ENCODE data around the gene MEI1.

MEI1 gene

DNA sequence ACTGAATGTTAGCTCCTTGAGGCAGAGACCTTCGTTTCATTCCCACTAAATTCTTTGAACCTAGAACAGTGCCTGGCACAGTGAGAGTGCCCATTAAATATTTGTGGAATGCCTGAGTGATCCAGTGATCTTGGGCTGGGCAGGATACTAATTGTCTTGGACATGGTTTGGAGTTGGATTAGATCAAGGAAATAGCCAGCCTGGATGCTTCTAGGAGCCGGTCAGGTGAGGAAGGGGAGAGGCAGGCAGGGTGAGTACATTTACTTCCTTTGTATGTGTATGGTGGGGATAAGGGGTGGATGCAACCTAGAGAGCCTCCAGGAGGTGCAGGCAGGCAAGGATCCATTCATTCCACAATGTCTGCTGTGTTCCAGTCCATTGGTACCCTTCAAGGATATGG, 137.2 kb downstream of the MEI1 start:
- TF ChIP-seq, protein P1, sequence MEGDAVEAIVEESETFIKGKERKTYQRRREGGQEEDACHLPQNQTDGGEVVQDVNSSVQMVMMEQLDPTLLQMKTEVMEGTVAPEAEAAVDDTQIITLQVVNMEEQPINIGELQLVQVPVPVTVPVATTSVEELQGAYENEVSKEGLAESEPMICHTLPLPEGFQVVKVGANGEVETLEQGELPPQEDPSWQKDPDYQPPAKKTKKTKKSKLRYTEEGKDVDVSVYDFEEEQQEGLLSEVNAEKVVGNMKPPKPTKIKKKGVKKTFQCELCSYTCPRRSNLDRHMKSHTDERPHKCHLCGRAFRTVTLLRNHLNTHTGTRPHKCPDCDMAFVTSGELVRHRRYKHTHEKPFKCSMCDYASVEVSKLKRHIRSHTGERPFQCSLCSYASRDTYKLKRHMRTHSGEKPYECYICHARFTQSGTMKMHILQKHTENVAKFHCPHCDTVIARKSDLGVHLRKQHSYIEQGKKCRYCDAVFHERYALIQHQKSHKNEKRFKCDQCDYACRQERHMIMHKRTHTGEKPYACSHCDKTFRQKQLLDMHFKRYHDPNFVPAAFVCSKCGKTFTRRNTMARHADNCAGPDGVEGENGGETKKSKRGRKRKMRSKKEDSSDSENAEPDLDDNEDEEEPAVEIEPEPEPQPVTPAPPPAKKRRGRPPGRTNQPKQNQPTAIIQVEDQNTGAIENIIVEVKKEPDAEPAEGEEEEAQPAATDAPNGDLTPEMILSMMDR (IDR thresholded peaks at IDR 0.05; ENCODE audit: control insufficient read depth, extremely low read depth, insufficient read depth), result no peak
- H3K4me3 ChIP-seq (ENCODE audit: low read depth, low read length), result no peak overlapping the region
- no peak for DNase-seq (ENCODE audit: low read depth)

DNA sequence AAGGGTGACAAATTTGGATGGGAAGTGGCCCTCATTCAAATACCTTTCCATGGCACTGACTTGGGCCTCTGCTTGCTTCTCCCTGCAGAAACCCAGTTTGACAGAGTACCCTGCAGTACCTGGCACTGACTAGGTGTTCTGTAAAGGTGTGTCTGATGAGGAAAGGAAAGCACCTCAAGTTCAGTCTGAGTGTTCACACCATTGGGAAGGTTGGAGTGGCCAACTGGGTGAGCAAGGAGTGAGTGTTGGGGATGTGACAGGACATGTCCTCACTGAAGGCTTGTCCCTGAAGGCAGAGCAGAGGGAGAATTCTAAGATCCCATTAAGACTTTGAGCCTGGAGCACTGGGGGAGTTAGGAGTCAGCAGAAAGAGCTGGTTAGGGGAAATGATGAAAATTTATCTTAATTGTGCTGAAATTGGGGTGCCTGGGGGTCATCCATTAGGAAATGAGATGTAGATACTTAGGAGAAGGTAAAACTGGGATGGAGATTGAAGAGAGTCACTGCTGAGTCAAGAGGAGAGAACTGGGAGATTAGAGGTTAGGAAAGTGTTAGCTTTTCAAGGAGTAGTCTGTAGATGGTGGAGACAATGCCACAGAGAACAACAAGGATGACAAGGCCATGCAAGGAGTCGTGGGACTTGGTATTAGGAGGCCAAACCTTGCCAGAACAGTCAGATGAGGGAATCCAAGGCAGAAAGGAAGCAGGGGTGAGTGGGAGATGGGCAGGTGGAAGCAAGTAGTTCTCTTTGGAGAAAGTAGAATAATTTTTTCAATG, 139.7 kb downstream of the MEI1 start:
- no peak overlapping the region for H3K4me3 ChIP-seq (ENCODE audit: low read depth, low read length)
- TF ChIP-seq, protein P1 (IDR thresholded peaks at IDR 0.05; ENCODE audit: control insufficient read depth, extremely low read depth, insufficient read depth), result no peak

DNA sequence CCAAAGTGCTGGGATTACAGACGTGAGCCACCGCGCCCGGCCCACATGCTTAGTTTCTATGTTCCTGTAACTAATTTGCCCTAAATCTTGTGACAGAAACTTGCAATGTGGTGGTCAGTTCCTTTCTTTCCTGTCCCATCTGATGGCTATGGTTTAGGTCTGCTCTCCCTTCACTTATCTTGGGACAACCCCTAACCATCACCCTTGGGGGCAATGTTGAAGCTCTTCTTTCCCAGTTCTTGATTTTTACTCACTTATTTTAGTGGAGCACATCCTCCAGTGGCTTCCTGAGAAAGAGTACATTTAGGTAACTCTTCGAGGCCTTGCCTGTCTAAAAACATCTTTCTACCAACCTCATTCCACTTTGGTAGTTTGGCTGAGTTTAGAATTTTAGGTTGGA, 140.9 kb downstream of the MEI1 start:
- no peak overlapping the region for H3K4me3 ChIP-seq (ENCODE audit: low read depth, low read length)
- TF ChIP-seq, protein P1 (IDR thresholded peaks at IDR 0.05; ENCODE audit: control insufficient read depth, extremely low read depth, insufficient read depth), result no peak
- no peak for DNase-seq (ENCODE audit: low read depth)

More for the DNA sequence above, 139.7 kb downstream of the MEI1 start:
- no peak for DNase-seq (ENCODE audit: low read depth)

DNA sequence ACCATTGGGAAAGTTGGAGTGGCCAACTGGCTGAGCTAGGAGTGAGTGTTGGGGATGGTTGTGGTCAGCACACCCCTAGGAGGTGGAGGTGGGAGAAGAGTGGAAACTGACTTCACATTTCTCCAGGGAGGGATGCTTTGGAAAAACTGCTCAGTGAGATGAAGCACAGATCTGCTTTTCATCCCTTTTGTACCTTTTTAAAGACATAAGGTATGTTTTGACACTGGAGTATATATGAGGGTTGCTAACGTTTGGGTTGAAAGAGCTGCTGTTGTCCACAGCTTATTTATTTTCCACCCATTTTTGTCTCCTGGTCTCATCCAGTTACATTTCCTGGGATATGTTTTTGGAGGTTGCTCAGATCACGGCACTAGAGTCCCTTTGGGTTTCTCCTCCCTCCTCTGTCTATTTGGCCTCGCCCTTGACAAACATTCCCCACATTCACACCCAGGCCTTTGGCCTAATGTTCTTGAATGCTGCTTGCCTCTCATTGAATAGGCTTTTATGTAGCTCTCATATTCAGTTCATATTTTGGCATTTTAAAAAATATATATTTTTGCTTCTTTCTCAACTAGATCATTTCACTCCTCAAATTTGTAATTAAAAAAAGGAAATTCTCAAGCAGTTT, 141.9 kb downstream of the MEI1 start:
- DNase-seq (ENCODE audit: low read depth), result no peak
- no peak overlapping the region for H3K4me3 ChIP-seq (ENCODE audit: low read depth, low read length)
- TF ChIP-seq, protein P1 (IDR thresholded peaks at IDR 0.05; ENCODE audit: control insufficient read depth, extremely low read depth, insufficient read depth), result no peak

DNA sequence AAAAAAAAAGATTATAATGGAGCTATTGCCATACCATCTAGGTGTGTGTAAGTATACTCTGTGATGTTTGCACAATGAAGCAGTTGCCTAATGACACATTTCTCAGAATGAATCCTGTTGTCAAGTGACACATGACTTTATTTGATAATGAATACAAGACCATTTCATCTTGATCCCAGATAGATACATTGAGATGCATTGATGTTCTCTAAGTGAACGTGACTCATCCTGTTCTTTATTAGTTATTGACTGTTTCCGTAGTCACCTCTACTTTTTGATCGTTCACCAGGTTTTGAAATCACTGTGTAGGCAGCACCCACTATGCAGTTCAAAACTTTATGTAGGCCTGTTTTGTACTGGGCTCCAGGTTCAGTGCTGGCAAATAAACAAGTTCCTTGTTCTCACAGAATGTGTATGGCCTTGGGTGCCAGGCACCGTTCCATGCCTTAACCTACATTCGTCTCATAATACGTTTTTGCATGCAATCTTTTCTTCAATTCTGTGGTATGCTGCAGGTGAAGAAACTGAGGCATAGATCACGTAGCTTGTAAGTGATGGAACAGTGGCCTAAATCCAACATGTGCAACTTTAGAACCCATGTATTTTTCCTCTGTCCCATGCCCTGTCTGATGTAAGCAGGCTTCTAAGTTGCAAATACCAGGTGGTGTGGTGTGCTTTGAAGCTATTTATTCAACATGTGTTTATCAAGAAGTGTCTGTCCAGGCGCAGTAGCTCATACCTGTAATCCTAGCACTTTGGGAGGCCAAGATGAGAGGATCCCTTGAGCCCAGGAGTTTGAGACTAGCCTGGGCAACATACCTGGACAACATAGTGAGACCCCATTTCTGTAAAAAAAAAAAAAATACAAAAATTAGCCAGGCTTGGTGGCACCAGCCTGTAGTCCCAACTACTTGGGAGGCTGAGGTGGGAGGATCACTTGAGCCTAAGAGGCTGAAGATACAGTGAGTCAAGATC, 144.0 kb downstream of the MEI1 start:
- no peak overlapping the region for H3K4me3 ChIP-seq (ENCODE audit: low read depth, low read length)
- TF ChIP-seq, protein P1 (IDR thresholded peaks at IDR 0.05; ENCODE audit: control insufficient read depth, extremely low read depth, insufficient read depth), result no peak
- no peak for DNase-seq (ENCODE audit: low read depth)

DNA sequence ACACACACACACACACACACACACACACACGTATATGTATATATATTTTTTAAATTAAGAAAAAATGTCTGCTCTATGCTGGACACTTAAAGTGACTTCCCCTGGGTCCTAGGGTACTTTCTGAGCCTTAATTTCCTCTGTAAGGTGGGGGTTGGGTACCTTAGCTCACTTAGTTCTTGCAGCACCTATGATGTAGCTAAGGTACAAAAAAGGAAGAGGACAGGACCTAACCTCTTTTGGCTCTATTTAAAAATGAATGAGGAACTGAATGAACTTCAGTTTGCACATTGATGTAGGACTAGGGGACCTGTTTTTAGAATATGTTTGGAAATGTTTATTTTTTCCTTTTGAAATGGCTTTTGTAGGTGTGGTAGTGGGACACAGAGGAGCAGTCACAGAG, 144.7 kb downstream of the MEI1 start:
- TF ChIP-seq, protein P1 (IDR thresholded peaks at IDR 0.05; ENCODE audit: control insufficient read depth, extremely low read depth, insufficient read depth), result no peak
- H3K4me3 ChIP-seq (ENCODE audit: low read depth, low read length), result peak overlapping the region; percentile 9; the same call in 1 of the 2 replicates
- DNase-seq (ENCODE audit: low read depth), result no peak
